IPS-18a (cell line): Measurements from ENCODE around the gene GLP2R.

ENCODE experiments used
- H3K27ac ChIP-seq: one replicate; pipeline ENCODE4 v1.5.1; 2013; ENCODE audit warnings: low read length
- H3K27me3 ChIP-seq: one replicate; pipeline ENCODE4 v1.6.1; 2013; ENCODE audit warnings: mild to moderate bottlenecking, low read length; ENCODE audit not compliant: control insufficient read depth, insufficient read depth
- H3K36me3 ChIP-seq: one replicate; pipeline ENCODE4 v1.6.1; 2013; ENCODE audit warnings: low read depth, low read length; ENCODE audit not compliant: control insufficient read depth
- H3K4me1 ChIP-seq: one replicate; pipeline ENCODE4 v1.6.1; 2013; ENCODE audit warnings: low read depth, low read length; ENCODE audit not compliant: control insufficient read depth
- H3K4me3 ChIP-seq: one replicate; pipeline ENCODE4 v1.5.1; 2013; ENCODE audit warnings: low read length
- H3K9ac ChIP-seq: one replicate; pipeline ENCODE4 v1.6.1; 2013; ENCODE audit warnings: mild to moderate bottlenecking, low read length, moderate library complexity
- H3K9me3 ChIP-seq: one replicate; pipeline ENCODE4 v1.6.1; 2013; ENCODE audit warnings: low read depth, low read length; ENCODE audit not compliant: control insufficient read depth

Gene GLP2R

DNA sequence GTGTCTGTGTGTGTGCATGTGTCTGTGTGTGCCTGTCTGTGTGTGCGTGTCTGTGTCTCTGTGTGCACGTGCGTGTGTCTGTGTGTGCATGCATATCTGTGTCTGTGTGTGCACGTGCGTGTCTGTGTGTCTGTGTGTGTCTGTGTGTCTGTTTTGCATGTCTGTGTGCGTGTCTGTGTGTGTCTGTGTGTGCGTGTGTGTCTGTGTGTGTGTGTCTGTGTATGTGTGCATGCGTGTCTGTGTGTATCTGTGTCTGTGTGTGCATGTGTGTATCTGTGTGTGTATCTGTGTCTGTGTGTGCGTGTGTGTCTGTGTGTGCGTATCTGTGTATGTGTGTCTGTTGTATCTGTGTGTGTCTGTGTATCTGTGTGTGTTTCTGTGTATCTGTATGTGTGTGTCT is 9.3 kb upstream of the GLP2R start:
- no peaks in the 10 kb centered on the region for H3K9me3 ChIP-seq
- H3K4me1 ChIP-seq, result no peaks in the 10 kb centered on the region
- no peak overlapping the region for H3K27ac ChIP-seq
- no peak overlapping the region for H3K9ac ChIP-seq
- no peak overlapping the region for H3K4me3 ChIP-seq
- no peaks in the 10 kb centered on the region for H3K36me3 ChIP-seq
- H3K27me3 ChIP-seq, result no peaks in the 10 kb centered on the region

DNA sequence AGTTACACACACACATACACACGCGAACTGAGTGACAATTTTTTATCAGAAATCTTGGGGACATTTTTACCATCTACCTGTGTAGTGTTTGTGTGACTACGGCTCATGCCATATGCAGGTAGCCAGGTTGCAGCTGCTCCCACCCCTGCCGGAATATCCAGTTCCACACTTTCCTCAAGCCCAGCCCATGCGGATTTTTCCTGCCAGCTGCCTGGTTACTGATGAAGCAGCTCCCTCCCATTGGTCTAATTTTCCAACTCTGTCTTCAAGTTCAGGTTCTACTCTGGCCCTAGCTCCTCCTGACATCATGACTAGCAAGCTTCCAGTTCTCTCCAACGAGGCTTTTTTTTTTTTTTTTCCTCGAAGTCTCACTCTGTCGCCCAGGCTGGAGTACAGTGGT is 8.6 kb upstream of the GLP2R start:
- Histone ChIP-seq H3K9ac (no peak overlapping the region), H3K27me3 (no peaks in the 10 kb centered on the region), H3K27ac (no peak overlapping the region), H3K4me1 (no peaks in the 10 kb centered on the region), H3K4me3 (no peak overlapping the region), H3K36me3 (no peaks in the 10 kb centered on the region), H3K9me3 (no peaks in the 10 kb centered on the region)

DNA sequence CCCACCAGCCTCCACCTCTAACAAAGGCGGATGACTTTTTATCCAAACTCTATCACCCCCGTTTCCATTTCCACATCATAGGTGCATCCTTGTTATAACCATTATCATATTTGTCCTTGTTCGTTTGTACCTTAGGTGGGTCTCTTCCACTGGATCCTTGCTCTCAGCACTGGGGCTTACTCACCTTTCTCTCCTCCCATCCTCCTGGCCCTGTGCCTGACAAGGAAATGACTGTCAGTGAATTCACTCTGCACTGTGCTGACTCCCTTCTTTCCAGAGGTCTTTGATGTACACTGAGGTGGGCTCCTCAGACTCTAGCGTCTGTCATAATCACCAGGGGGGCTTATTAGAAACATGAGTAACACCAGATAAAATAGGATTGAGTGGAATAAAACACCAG is 7.0 kb upstream of the GLP2R start:
- Histone ChIP-seq H3K36me3 (no peaks in the 10 kb centered on the region), H3K4me1 (no peaks in the 10 kb centered on the region), H3K4me3 (no peak overlapping the region), H3K27ac (no peak overlapping the region), H3K9ac (no peak overlapping the region), H3K9me3 (no peaks in the 10 kb centered on the region), H3K27me3 (no peaks in the 10 kb centered on the region)

DNA sequence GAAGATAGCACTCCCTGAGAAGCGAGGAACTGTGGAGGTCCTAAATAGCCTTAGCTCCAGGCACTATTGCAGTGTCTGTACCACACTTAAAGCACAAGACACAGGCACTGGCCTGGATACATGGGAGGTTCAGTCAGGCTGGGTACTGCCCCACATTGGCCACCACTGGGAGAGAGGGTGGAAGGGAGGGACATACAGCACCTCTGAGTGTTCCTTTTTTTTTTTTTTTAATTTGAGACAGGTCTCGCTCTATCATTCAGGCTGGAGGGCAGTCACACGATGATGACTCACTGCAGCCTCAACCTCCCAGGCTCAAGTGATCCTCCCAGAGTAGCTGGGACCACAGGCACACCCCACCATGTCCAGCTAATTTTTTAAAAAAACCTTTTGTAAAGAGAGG is 5.3 kb upstream of the GLP2R start:
- Histone ChIP-seq H3K4me1 (no peaks in the 10 kb centered on the region), H3K36me3 (no peaks in the 10 kb centered on the region), H3K27me3 (no peaks in the 10 kb centered on the region), H3K9me3 (no peaks in the 10 kb centered on the region), H3K27ac (no peak overlapping the region), H3K4me3 (no peak overlapping the region), H3K9ac (no peak overlapping the region)

DNA sequence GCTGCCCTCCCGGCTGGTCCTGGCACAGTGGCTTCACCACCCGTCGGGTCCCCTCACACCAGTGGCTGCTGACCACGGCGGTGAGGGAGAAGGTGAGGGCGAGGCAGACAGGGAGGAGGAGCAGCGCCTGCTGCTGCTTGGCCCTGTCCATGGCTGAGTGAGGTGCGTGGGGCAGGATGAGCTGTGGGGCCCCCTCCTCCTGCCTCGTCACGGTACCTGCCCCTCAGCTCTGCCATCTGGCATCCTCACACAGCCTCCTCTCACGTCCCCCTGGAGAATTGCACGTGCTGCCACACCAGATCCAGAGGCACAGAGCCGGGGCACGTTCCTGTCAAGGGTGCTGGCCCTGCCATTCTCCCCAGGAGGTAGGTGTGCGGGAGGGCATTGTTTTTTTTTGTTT is 3.8 kb upstream of the GLP2R start, which contains the start of gene GSG1L2:
Gene GSG1L2 (minus strand): TSS at position 159 of the 400 bp plus-strand sequence. CDS start 8 bp downstream, at position 151.
- Histone ChIP-seq H3K9ac (no peak within 1 kb of the TSS), H3K4me1 (no peaks in the 10 kb centered on the region), H3K4me3 (no peak within 1 kb of the TSS), H3K36me3 (no peaks in the 10 kb centered on the region), H3K27me3 (no peaks in the 10 kb centered on the region), H3K9me3 (no peaks in the 10 kb centered on the region), H3K27ac (no peak within 1 kb of the TSS)

DNA sequence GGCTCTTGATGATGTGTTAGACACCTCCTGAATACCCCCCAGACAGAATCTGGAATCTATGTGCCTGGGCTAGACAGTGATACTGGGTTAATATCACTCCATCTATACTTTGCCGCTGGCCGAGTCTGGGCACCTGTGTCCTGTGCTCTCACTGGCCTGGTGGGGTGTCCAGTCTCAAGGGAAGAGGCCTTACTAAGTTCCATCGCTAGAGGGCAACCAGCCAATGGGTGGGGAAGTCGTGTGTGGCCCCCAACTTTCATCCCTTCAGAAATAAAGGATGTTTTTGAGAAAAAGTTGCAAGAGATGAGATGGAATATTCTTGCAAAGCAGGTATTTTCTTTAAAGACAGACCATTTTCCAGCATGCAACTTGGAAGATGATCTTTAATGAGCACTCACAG is 1.6 kb upstream of the GLP2R start:
- no peaks in the 10 kb centered on the region for H3K36me3 ChIP-seq
- H3K27ac ChIP-seq, result no peak overlapping the region
- no peaks in the 10 kb centered on the region for H3K27me3 ChIP-seq
- no peak overlapping the region for H3K4me3 ChIP-seq
- H3K9ac ChIP-seq, result no peak overlapping the region
- no peaks in the 10 kb centered on the region for H3K4me1 ChIP-seq
- no peaks in the 10 kb centered on the region for H3K9me3 ChIP-seq

DNA sequence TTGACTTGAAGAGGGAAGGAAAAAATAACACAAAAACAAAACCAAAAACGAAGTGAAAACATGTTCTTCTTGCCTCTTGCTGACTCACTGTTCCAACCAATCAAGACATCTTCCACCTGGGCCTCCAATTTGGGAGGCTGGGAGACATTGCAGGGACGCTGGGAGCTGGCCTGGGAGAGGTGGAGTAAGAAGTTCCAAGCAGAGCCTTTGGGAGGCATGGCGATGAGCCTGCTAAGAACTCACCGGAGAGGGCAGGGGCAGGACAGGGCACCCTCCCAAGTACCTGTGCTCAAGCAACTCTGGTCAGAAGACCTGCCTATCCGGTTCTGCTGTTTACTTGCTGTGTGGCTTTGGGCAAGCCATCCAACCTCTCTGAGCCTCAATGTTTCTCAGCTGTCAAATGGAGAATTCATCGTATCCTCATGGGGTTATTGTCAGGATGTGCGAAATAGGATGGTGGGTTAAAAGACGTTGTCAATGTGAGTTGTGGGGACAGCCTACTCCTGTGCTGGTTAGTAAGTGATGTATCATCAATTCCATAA is 856 bp upstream of the GLP2R start:
- H3K4me1 ChIP-seq, result no peaks in the 10 kb centered on the region
- H3K9me3 ChIP-seq, result no peaks in the 10 kb centered on the region
- no peak overlapping the region for H3K27ac ChIP-seq
- no peak overlapping the region for H3K9ac ChIP-seq
- no peaks in the 10 kb centered on the region for H3K36me3 ChIP-seq
- H3K4me3 ChIP-seq, result no peak overlapping the region
- no peaks in the 10 kb centered on the region for H3K27me3 ChIP-seq

DNA sequence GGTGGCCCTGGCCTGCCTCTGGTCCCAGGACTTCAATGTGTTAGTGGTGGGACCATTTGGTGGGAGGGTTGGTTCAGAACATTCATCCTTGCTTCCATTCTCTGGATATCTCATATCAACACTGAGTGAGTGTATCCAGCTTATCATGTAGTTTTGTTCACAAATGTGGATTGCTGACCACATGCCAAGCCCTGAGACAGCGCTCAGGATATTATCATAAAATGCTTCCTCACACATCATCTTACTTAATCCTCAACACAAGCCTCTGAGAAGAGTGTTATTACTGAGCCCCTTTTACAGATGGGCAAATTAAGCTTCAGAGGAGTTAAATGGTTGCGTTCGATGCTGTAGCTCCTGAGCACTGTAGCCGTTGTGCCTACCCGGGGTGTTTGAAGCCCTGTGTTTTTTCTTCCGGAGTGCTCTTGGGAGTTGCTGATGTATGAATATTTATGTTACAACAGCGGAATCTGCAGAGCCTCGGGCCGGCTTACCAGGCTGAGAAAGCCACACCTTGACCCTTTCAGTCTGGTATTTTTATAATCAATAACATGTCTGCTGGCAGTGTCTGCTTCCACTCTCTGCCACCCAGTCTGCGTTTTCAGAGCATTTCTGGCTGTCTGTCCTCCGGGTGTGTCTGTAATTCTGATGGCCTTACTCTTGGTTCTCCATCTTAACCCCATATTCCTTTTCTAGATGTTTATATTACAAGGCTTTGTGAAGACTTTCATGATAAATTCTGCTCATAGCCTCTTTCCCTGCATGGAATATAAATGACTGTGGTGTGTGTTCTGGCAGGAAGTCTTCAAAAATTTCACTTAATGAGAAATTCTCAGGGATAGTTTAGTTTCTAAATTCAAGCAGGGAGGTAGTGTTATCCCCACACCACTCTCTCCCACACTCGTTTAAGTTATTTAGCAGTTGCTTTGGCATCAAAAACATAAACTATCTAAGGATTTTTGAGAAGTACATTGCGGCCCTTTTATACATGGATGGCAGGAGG is 2.9 kb downstream of the GLP2R start:
- H3K4me1 ChIP-seq, result no peaks in the 10 kb centered on the region
- no peak overlapping the region for H3K4me3 ChIP-seq
- no peaks in the 10 kb centered on the region for H3K27me3 ChIP-seq
- H3K36me3 ChIP-seq, result no peaks in the 10 kb centered on the region
- no peak overlapping the region for H3K9ac ChIP-seq
- no peak overlapping the region for H3K27ac ChIP-seq
- no peaks in the 10 kb centered on the region for H3K9me3 ChIP-seq

GRCh38 chr17:9829343-9829742 is 3.6 kb downstream of the GLP2R start:
- H3K27me3 ChIP-seq, result no peaks in the 10 kb centered on the region
- no peak overlapping the region for H3K9ac ChIP-seq
- H3K4me3 ChIP-seq, result no peak overlapping the region
- no peak overlapping the region for H3K27ac ChIP-seq
- no peaks in the 10 kb centered on the region for H3K9me3 ChIP-seq
- no peaks in the 10 kb centered on the region for H3K4me1 ChIP-seq
- H3K36me3 ChIP-seq, result no peaks in the 10 kb centered on the region

- no peak overlapping the region for H3K9ac ChIP-seq
- H3K9me3 ChIP-seq, result no peaks in the 10 kb centered on the region
- no peak overlapping the region for H3K27ac ChIP-seq
- H3K27me3 ChIP-seq, result no peaks in the 10 kb centered on the region
- no peaks in the 10 kb centered on the region for H3K4me1 ChIP-seq
- no peaks in the 10 kb centered on the region for H3K36me3 ChIP-seq
- no peak overlapping the region for H3K4me3 ChIP-seq
Measured at GRCh38 chr17:9830711-9831110, 5.0 kb downstream of the GLP2R start.

GRCh38 chr17:9833922-9834321 is 8.2 kb downstream of the GLP2R start:
- Histone ChIP-seq H3K36me3 (no peaks in the 10 kb centered on the region), H3K27ac (no peak overlapping the region), H3K9ac (no peak overlapping the region), H3K4me3 (no peak overlapping the region), H3K4me1 (peaks cover 6% of the 10 kb centered on the region), H3K9me3 (no peaks in the 10 kb centered on the region), H3K27me3 (peaks cover 10% of the 10 kb centered on the region)
